ENCODE results near the gene SGMS1. TPM values are rescaled to one million over a fixed set of nuclear protein-coding genes. Genes with fewer than 3 reads are reported as not detected.
A peak's percentile ranks its signal among the peaks of the same experiment; 100 is the strongest.

The SGMS1 gene
- total RNA-seq, 1 donor, result 68.0 TPM

- no peak for TF ChIP-seq CTCF (IDR thresholded peaks at IDR 0.05; ENCODE audit: extremely low read depth, low read depth, low read length)
- Histone ChIP-seq H3K4me1 (ENCODE audit: insufficient read depth, low read length) (peaks cover 12% of the 10 kb centered on the region), H3K27ac (ENCODE audit: low read depth, low read length) (peak overlapping the region; percentile 98), H3K4me2 (ENCODE audit: insufficient read depth, low read length) (peak overlapping the region; percentile 97), H3K36me3 (ENCODE audit: insufficient read depth, low read length) (no peaks in the 10 kb centered on the region), H3K79me2 (ENCODE audit: insufficient read depth, low read length) (peaks cover 9% of the 10 kb centered on the region), H3K27me3 (ENCODE audit: insufficient read depth, low read length) (no peaks in the 10 kb centered on the region), H3K4me3 (ENCODE audit: insufficient read depth, low read length) (peak overlapping the region; percentile 93), H4K20me1 (ENCODE audit: insufficient read depth, low read length) (peaks cover 8% of the 10 kb centered on the region), H2AFZ (ENCODE audit: low read length) (peak overlapping the region; percentile 99), H3K9me3 (ENCODE audit: low read depth, low read length) (no peaks in the 10 kb centered on the region)
- no peak for DNase-seq (ENCODE audit: insufficient read length, low spot score, missing footprints)
Measured at GRCh38 chr10:50625649-50626132, 1.9 kb upstream of the SGMS1 start.

GRCh38 chr10:50624866-50625501 is 1.2 kb upstream of the SGMS1 start:
- peak; percentile 57 for TF ChIP-seq CTCF (IDR thresholded peaks at IDR 0.05; ENCODE audit: extremely low read depth, low read depth, low read length)
- no peaks in the 10 kb centered on the region for H3K36me3 ChIP-seq (ENCODE audit: insufficient read depth, low read length)
- H4K20me1 ChIP-seq (ENCODE audit: insufficient read depth, low read length), result peaks cover 15% of the 10 kb centered on the region
- peak overlapping the region; percentile 97 for H3K4me2 ChIP-seq (ENCODE audit: insufficient read depth, low read length)
- H3K9me3 ChIP-seq (ENCODE audit: low read depth, low read length), result no peaks in the 10 kb centered on the region
- H3K4me1 ChIP-seq (ENCODE audit: insufficient read depth, low read length), result peaks cover 12% of the 10 kb centered on the region
- H3K27ac ChIP-seq (ENCODE audit: low read depth, low read length), result peak overlapping the region; percentile 98
- peak overlapping the region; percentile 99 for H2AFZ ChIP-seq (ENCODE audit: low read length)
- no peaks in the 10 kb centered on the region for H3K27me3 ChIP-seq (ENCODE audit: insufficient read depth, low read length)
- DNase-seq (ENCODE audit: insufficient read length, low spot score, missing footprints), result peak; percentile 97
- peaks cover 15% of the 10 kb centered on the region for H3K79me2 ChIP-seq (ENCODE audit: insufficient read depth, low read length)
- peak overlapping the region; percentile 93 for H3K4me3 ChIP-seq (ENCODE audit: insufficient read depth, low read length)

- no peak for TF ChIP-seq CTCF (IDR thresholded peaks at IDR 0.05; ENCODE audit: extremely low read depth, low read depth, low read length)
- Histone ChIP-seq H3K4me3 (ENCODE audit: insufficient read depth, low read length) (peak overlapping the region; percentile 93), H3K4me1 (ENCODE audit: insufficient read depth, low read length) (peaks cover 12% of the 10 kb centered on the region), H3K9me3 (ENCODE audit: low read depth, low read length) (no peaks in the 10 kb centered on the region), H2AFZ (ENCODE audit: low read length) (peak overlapping the region; percentile 99), H3K27me3 (ENCODE audit: insufficient read depth, low read length) (no peaks in the 10 kb centered on the region), H3K79me2 (ENCODE audit: insufficient read depth, low read length) (peaks cover 21% of the 10 kb centered on the region), H3K36me3 (ENCODE audit: insufficient read depth, low read length) (peaks cover 4% of the 10 kb centered on the region), H3K27ac (ENCODE audit: low read depth, low read length) (peak overlapping the region; percentile 98), H3K4me2 (ENCODE audit: insufficient read depth, low read length) (peak overlapping the region; percentile 97), H4K20me1 (ENCODE audit: insufficient read depth, low read length) (peaks cover 20% of the 10 kb centered on the region)
- peak; percentile 98 for DNase-seq (ENCODE audit: insufficient read length, low spot score, missing footprints)
Measured at GRCh38 chr10:50624413-50624865, 683 bp upstream of the SGMS1 start.
